Renal pelvis (tissue), 4 donors: ENCODE measurements around the gene OSBPL3. TPM values are rescaled to one million over a fixed set of nuclear protein-coding genes. Genes with fewer than 3 reads are reported as not detected.
"Not testable (repeated sequence)": the region's sequence is repeated elsewhere in the genome, so short reads cannot be mapped to it uniquely, and the experiment has no call there.

Experiments
- DNase-seq: peaks from one replicate; pipeline ENCODE4 v3.0.0-alpha.2; 2013
- polyA plus RNA-seq, 3 donors: library from polyadenylated mRNA; unstranded; fragments of 120-200 nt; gene quantifications; one replicate each; pipeline ENCODE4 v1.2.1, GENCODE V29; 2013; ENCODE audit not compliant: insufficient read length in 3 of 3

The OSBPL3 gene
- polyA plus RNA-seq, 3 donors, result 17.7 to 26.9 (median 23.5) TPM

- DNase-seq, result no peak
Observed at GRCh38 chr7:24800073-24800472, 179.9 kb downstream of the OSBPL3 start.

GRCh38 chr7:24799506-24799905, 180.5 kb downstream of the OSBPL3 start:
- DNase-seq, result no peak

- DNase-seq, result no peak
Observed at GRCh38 chr7:24798261-24798660, 181.7 kb downstream of the OSBPL3 start.

- no peak for DNase-seq
Observed at GRCh38 chr7:24797270-24797669, 182.7 kb downstream of the OSBPL3 start.

GRCh38 chr7:24795407-24795767, 184.6 kb downstream of the OSBPL3 start:
- no peak for DNase-seq

GRCh38 chr7:24794751-24795406, 185.1 kb downstream of the OSBPL3 start:
- DNase-seq, result not testable (repeated sequence)

- no peak for DNase-seq
Observed at GRCh38 chr7:24793982-24794648, 185.9 kb downstream of the OSBPL3 start.

- DNase-seq, result no peak
Observed at GRCh38 chr7:24788961-24789576, 190.9 kb downstream of the OSBPL3 start.

GRCh38 chr7:24788075-24788474, 191.9 kb downstream of the OSBPL3 start:
- DNase-seq, result no peak

GRCh38 chr7:24786941-24787340, 193.0 kb downstream of the OSBPL3 start:
- peak; percentile 7 for DNase-seq

- DNase-seq, result no peak
Observed at GRCh38 chr7:24786306-24786705, 193.7 kb downstream of the OSBPL3 start.

- no peak for DNase-seq
Observed at GRCh38 chr7:24784277-24784676, 195.7 kb downstream of the OSBPL3 start.

- no peak for DNase-seq
Observed at GRCh38 chr7:24783698-24784097, 196.3 kb downstream of the OSBPL3 start.

- no peak for DNase-seq
Observed at GRCh38 chr7:24781106-24781505, 198.9 kb downstream of the OSBPL3 start.

- no peak for DNase-seq
Observed at GRCh38 chr7:24779283-24779655, 200.7 kb downstream of the OSBPL3 start.

- no peak for DNase-seq
Observed at GRCh38 chr7:24778543-24779282, 201.3 kb downstream of the OSBPL3 start.

GRCh38 chr7:24777806-24778205, 202.2 kb downstream of the OSBPL3 start:
- DNase-seq, result no peak

GRCh38 chr7:24773646-24774045, 206.3 kb downstream of the OSBPL3 start:
- DNase-seq, result no peak

- no peak for DNase-seq
Observed at GRCh38 chr7:24769851-24770250, 210.1 kb downstream of the OSBPL3 start.

GRCh38 chr7:24769014-24769830, 210.8 kb downstream of the OSBPL3 start:
- no peak for DNase-seq

GRCh38 chr7:24767878-24768569, 212.0 kb downstream of the OSBPL3 start:
- no peak for DNase-seq
